HepG2 (cell line): ENCODE measurements around the gene HMCN2.
A peak's percentile ranks its signal among the peaks of the same experiment; 100 is the strongest.

Source experiments
- ATF7 ChIP-seq, 2 experiments: fragments of 450-650 bp in 1 of 2; sonication (generic) in 1 of 2; formaldehyde crosslinking in 1 of 2; IDR thresholded peaks; 2 replicates each; pipeline versions ENCODE4 v1.4.0 to v1.6.1; 2016 to 2020; ENCODE audit warnings: antibody characterized with exemption in 1 of 2, mild to moderate bottlenecking in 1 of 2, missing genetic modification reagents in 1 of 2
- GPN1 ChIP-seq: sonication (generic); formaldehyde crosslinking; IDR thresholded peaks from 2 replicates; pipeline ENCODE4 v1.5.1; 2020; ENCODE audit warnings: missing genetic modification reagents, borderline replicate concordance
- MAFF ChIP-seq: IDR thresholded peaks from 2 replicates; pipeline ENCODE4 v1.6.1; 2011; ENCODE audit warnings: low read depth, low read length, improper control_type of control experiment
- MAFK ChIP-seq, 2 experiments: IDR thresholded peaks in 1 of 2; conservative IDR thresholded peaks in 1 of 2; 2 replicates each; pipeline ENCODE4 v1.6.1; 2011; ENCODE audit warnings: improper control_type of control experiment in 2 of 2, low read length in 2 of 2
- MYC ChIP-seq: sonication (generic); formaldehyde crosslinking; IDR thresholded peaks from 2 replicates; pipeline ENCODE4 v1.9.0; 2021; ENCODE audit warnings: missing genetic modification reagents, borderline replicate concordance
- POLR2AphosphoS5 ChIP-seq: IDR thresholded peaks from 2 replicates; pipeline ENCODE4 v1.6.1; 2012; ENCODE audit warnings: low read depth, low read length
- SMC3 ChIP-seq: IDR thresholded peaks from 2 replicates; pipeline ENCODE4 v1.6.1; 2011; ENCODE audit warnings: low read length, improper control_type of control experiment
- STAT5B ChIP-seq: sonication (generic); formaldehyde crosslinking; IDR thresholded peaks from 2 replicates; pipeline ENCODE4 v1.4.0; 2020; ENCODE audit warnings: missing genetic modification reagents
- TF ChIP-seq, protein P1 (sequence below): sonication (generic); formaldehyde crosslinking; conservative IDR thresholded peaks from 2 replicates; pipeline ENCODE4 v1.4.0; 2020; ENCODE audit warnings: missing genetic modification reagents
- TF ChIP-seq, protein P2 (sequence below): IDR thresholded peaks from 2 replicates; pipeline ENCODE4 v1.6.1; 2012; ENCODE audit warnings: inconsistent platforms
- TF ChIP-seq, protein P3 (sequence below): sonication (generic); formaldehyde crosslinking; IDR thresholded peaks from 2 replicates; pipeline ENCODE4 v1.5.0; 2020; ENCODE audit warnings: mild to moderate bottlenecking, missing genetic modification reagents, moderate library complexity
- TF ChIP-seq, protein P4 (sequence below): sonication (generic); formaldehyde crosslinking; IDR thresholded peaks from 2 replicates; pipeline ENCODE4 v1.9.0; 2022; ENCODE audit warnings: missing genetic modification reagents, mild to moderate bottlenecking, borderline replicate concordance

DNA sequence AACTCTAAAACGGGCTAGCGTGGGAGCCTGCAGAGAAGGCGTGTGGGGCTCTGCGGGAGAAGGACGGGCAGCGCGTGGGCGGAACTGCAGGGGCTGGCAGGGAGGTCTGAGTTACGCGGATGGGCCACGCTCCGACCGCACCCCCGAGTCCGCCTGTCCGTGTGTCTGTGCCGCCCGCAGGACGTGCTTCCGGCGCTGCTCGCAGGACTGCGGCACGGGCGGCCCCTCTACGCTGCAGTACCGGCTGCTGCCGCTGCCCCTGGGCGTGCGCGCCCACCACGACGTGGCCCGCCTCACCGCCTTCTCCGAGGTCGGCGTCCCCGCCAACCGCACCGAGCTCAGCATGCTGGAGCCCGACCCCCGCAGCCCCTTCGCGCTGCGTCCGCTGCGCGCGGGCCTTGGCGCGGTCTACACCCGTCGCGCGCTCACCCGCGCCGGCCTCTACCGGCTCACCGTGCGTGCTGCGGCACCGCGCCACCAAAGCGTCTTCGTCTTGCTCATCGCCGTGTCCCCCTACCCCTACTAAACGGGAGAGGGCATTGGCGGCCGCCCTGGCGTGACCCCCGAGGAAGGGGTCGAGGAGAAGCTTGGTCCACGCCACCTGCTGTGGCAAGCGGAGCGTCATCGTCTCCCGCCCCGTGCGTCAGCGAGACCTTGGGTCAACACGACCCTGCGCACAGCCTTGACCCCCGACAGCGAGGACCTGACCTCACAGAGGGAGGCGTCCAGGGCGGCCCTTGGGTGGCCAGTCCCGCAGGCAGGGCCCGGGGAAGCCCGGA is 167.8 kb downstream of the HMCN2 start:
- TF ChIP-seq, protein P1, sequence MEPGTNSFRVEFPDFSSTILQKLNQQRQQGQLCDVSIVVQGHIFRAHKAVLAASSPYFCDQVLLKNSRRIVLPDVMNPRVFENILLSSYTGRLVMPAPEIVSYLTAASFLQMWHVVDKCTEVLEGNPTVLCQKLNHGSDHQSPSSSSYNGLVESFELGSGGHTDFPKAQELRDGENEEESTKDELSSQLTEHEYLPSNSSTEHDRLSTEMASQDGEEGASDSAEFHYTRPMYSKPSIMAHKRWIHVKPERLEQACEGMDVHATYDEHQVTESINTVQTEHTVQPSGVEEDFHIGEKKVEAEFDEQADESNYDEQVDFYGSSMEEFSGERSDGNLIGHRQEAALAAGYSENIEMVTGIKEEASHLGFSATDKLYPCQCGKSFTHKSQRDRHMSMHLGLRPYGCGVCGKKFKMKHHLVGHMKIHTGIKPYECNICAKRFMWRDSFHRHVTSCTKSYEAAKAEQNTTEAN (CRISPR knock-in tag), result 0 out of 2 replicates have a peak, but pooled peaks have one; percentile 32
- TF ChIP-seq ATF7 (IDR thresholded peaks at IDR 0.05) (no peak), ATF7 (CRISPR knock-in tag; IDR thresholded peaks at IDR 0.05) (no peak; the same call in 1 of the 2 replicates), GPN1 (no peak), MAFK (conservative IDR thresholded peaks at IDR 0.05 in 1 of 2, IDR thresholded peaks at IDR 0.05 in 1 of 2; ENCODE audit: low read length in 2 of 2) (no peak), MYC (CRISPR knock-in tag) (peak; percentile 78), MAFF (no peak), POLR2AphosphoS5 (no peak), STAT5B (no peak), SMC3 (no peak)
- TF ChIP-seq, protein P2, sequence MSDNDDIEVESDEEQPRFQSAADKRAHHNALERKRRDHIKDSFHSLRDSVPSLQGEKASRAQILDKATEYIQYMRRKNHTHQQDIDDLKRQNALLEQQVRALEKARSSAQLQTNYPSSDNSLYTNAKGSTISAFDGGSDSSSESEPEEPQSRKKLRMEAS, result peak; percentile 95
- TF ChIP-seq, protein P3, sequence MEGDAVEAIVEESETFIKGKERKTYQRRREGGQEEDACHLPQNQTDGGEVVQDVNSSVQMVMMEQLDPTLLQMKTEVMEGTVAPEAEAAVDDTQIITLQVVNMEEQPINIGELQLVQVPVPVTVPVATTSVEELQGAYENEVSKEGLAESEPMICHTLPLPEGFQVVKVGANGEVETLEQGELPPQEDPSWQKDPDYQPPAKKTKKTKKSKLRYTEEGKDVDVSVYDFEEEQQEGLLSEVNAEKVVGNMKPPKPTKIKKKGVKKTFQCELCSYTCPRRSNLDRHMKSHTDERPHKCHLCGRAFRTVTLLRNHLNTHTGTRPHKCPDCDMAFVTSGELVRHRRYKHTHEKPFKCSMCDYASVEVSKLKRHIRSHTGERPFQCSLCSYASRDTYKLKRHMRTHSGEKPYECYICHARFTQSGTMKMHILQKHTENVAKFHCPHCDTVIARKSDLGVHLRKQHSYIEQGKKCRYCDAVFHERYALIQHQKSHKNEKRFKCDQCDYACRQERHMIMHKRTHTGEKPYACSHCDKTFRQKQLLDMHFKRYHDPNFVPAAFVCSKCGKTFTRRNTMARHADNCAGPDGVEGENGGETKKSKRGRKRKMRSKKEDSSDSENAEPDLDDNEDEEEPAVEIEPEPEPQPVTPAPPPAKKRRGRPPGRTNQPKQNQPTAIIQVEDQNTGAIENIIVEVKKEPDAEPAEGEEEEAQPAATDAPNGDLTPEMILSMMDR (CRISPR knock-in tag), result peak; percentile 67
- TF ChIP-seq, protein P4, sequence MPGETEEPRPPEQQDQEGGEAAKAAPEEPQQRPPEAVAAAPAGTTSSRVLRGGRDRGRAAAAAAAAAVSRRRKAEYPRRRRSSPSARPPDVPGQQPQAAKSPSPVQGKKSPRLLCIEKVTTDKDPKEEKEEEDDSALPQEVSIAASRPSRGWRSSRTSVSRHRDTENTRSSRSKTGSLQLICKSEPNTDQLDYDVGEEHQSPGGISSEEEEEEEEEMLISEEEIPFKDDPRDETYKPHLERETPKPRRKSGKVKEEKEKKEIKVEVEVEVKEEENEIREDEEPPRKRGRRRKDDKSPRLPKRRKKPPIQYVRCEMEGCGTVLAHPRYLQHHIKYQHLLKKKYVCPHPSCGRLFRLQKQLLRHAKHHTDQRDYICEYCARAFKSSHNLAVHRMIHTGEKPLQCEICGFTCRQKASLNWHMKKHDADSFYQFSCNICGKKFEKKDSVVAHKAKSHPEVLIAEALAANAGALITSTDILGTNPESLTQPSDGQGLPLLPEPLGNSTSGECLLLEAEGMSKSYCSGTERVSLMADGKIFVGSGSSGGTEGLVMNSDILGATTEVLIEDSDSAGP (CRISPR knock-in tag), result peak; percentile 88
